Smooth muscle cell (in vitro differentiated cells): ENCODE measurements around the gene APH1B. TPM values are rescaled to one million over a fixed set of nuclear protein-coding genes. Genes with fewer than 3 reads are reported as not detected.

Experiments used
- DNase-seq: peaks from one replicate; lab custom pipeline; 2025; ENCODE audit not compliant: unreplicated experiment; lab: John Stamatoyannopoulos, UW
- H2AFZ ChIP-seq: fragments of 200-600 bp; sonication (generic); 2 replicates; pipeline ENCODE4 v1.6.0; 2016; ENCODE audit warnings: antibody characterized with exemption, low read depth, mild to moderate bottlenecking
- H3F3A ChIP-seq: fragments of 200-600 bp; sonication (generic); 2 replicates; pipeline ENCODE4 v1.6.0; 2017; ENCODE audit warnings: antibody characterized with exemption, low read depth
- H3K27ac ChIP-seq: fragments of 200-600 bp; sonication (generic); 2 replicates; pipeline ENCODE4 v1.5.1; 2016; ENCODE audit warnings: low read depth, mild to moderate bottlenecking
- H3K27me3 ChIP-seq: fragments of 200-600 bp; sonication (generic); 2 replicates; pipeline ENCODE4 v1.6.1; 2016; ENCODE audit warnings: low read depth, mild to moderate bottlenecking
- H3K36me3 ChIP-seq: fragments of 200-600 bp; sonication (generic); 2 replicates; pipeline ENCODE4 v1.5.1; 2016; ENCODE audit warnings: low read depth
- H3K4me1 ChIP-seq: fragments of 200-600 bp; sonication (generic); 2 replicates; pipeline ENCODE4 v1.5.1; 2016; ENCODE audit warnings: low read depth
- H3K4me2 ChIP-seq: fragments of 200-600 bp; sonication (generic); 2 replicates; pipeline ENCODE4 v1.6.0; 2016; ENCODE audit warnings: mild to moderate bottlenecking
- H3K4me3 ChIP-seq: fragments of 200-600 bp; sonication (generic); 2 replicates; pipeline ENCODE4 v1.5.1; 2016; ENCODE audit warnings: mild to moderate bottlenecking
- H3K79me2 ChIP-seq: fragments of 200-600 bp; sonication (generic); 2 replicates; pipeline ENCODE4 v1.6.0; 2016; ENCODE audit warnings: low read depth, mild to moderate bottlenecking
- H3K9ac ChIP-seq: fragments of 200-600 bp; sonication (generic); 2 replicates; pipeline ENCODE4 v1.6.0; 2016; ENCODE audit warnings: low read depth
- H3K9me3 ChIP-seq: fragments of 200-600 bp; sonication (generic); replicated peaks from 2 replicates; pipeline ENCODE4 v1.5.1; 2016; ENCODE audit warnings: low read depth
- H4K20me1 ChIP-seq: fragments of 200-600 bp; sonication (generic); 2 replicates; pipeline ENCODE4 v1.6.0; 2016; ENCODE audit warnings: low read depth
- WGBS: methylation state at CpG from one replicate; pipeline ENCODE4 v1.1.7; 2016; ENCODE audit warnings: low lambda C conversion rate; 5-methylcytosine and 5-hydroxymethylcytosine counted together
- polyA plus RNA-seq: library from polyadenylated mRNA; unstranded; fragments of >200 nt; fragmentation: Nextera tagmentation; extraction: Ambion mirVana; gene quantifications from 2 replicates; pipeline ENCODE4 v1.2.1, GENCODE V29; 2016
- total RNA-seq: library from RNA; depleted of rRNA; stranded (reverse); fragments of >200 nt; gene quantifications from 2 replicates; pipeline ENCODE4 v1.2.3, GENCODE V29; 2014
- TF ChIP-seq, protein P1 (sequence below): fragments of 200-600 bp; sonication (generic); IDR thresholded peaks from 2 replicates; pipeline ENCODE4 v1.5.1; 2017; ENCODE audit warnings: borderline replicate concordance, mild to moderate bottlenecking, antibody characterized with exemption; ENCODE audit not compliant: insufficient read depth, poor library complexity, severe bottlenecking

APH1B gene
- total and polyA plus RNA-seq, 2 experiments from 2014 or later: 14.3 to 15.5 TPM

- Histone ChIP-seq H3F3A (peaks cover 8% of the 10 kb centered on the region), H3K36me3 (no peaks in the 10 kb centered on the region), H4K20me1 (no peaks in the 10 kb centered on the region), H3K9me3 (no peaks in the 10 kb centered on the region), H3K27me3 (no peaks in the 10 kb centered on the region), H3K9ac (no peak overlapping the region), H3K4me1 (peaks cover 9% of the 10 kb centered on the region), H3K4me3 (no peak overlapping the region), H2AFZ (no peak overlapping the region), H3K4me2 (no peak overlapping the region), H3K79me2 (no peaks in the 10 kb centered on the region), H3K27ac (no peak overlapping the region)
- TF ChIP-seq, protein P1, sequence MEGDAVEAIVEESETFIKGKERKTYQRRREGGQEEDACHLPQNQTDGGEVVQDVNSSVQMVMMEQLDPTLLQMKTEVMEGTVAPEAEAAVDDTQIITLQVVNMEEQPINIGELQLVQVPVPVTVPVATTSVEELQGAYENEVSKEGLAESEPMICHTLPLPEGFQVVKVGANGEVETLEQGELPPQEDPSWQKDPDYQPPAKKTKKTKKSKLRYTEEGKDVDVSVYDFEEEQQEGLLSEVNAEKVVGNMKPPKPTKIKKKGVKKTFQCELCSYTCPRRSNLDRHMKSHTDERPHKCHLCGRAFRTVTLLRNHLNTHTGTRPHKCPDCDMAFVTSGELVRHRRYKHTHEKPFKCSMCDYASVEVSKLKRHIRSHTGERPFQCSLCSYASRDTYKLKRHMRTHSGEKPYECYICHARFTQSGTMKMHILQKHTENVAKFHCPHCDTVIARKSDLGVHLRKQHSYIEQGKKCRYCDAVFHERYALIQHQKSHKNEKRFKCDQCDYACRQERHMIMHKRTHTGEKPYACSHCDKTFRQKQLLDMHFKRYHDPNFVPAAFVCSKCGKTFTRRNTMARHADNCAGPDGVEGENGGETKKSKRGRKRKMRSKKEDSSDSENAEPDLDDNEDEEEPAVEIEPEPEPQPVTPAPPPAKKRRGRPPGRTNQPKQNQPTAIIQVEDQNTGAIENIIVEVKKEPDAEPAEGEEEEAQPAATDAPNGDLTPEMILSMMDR: no peak
- 93% methylated on average over 3 of the region's 3 CpGs for WGBS
- DNase-seq: no peak
Measured at GRCh38 chr15:63294359-63294758, 17.0 kb downstream of the APH1B start.

GRCh38 chr15:63295341-63295740 lies 17.9 kb downstream of the APH1B start:
- H3K27me3 ChIP-seq: no peaks in the 10 kb centered on the region
- no peak overlapping the region for H3K9ac ChIP-seq
- no peak overlapping the region for H2AFZ ChIP-seq
- H3K79me2 ChIP-seq: no peaks in the 10 kb centered on the region
- H3K4me1 ChIP-seq: peaks cover 9% of the 10 kb centered on the region
- H3K9me3 ChIP-seq: no peaks in the 10 kb centered on the region
- no peak overlapping the region for H3K4me3 ChIP-seq
- DNase-seq: no peak
- H4K20me1 ChIP-seq: no peaks in the 10 kb centered on the region
- H3K4me2 ChIP-seq: no peak overlapping the region
- H3F3A ChIP-seq: peaks cover 6% of the 10 kb centered on the region
- H3K36me3 ChIP-seq: no peaks in the 10 kb centered on the region
- TF ChIP-seq, protein P1: no peak
- no peak overlapping the region for H3K27ac ChIP-seq

DNA sequence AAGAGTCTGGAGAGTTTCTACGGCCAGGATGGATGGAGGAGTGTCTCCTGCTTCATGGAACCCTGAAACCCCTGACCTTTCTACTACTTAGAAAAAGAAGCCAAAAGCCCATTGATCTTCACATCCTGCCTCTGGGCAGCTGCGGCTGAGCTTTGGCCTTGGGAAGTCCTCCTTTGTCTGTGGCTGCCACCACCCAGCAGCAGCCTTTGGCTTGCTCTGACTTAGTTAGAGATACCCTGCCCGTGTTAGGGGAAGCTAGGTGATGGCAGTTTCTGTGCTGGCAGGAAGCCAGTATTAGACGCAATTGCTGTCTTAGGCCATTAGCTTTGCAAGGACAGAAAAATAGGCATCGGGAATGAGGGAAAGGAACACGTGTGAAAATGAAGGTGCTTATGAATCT lies 18.8 kb downstream of the APH1B start:
- no peaks in the 10 kb centered on the region for H4K20me1 ChIP-seq
- no peak for DNase-seq
- H3K4me2 ChIP-seq: no peak overlapping the region
- 91% methylated on average over 6 of the region's 6 CpGs for WGBS
- no peaks in the 10 kb centered on the region for H3K9me3 ChIP-seq
- no peaks in the 10 kb centered on the region for H3F3A ChIP-seq
- H3K27ac ChIP-seq: no peak overlapping the region
- H3K36me3 ChIP-seq: no peaks in the 10 kb centered on the region
- peaks cover 7% of the 10 kb centered on the region for H3K4me1 ChIP-seq
- no peak overlapping the region for H2AFZ ChIP-seq
- H3K4me3 ChIP-seq: no peak overlapping the region
- H3K79me2 ChIP-seq: no peaks in the 10 kb centered on the region
- no peak overlapping the region for H3K9ac ChIP-seq
- H3K27me3 ChIP-seq: no peaks in the 10 kb centered on the region
- TF ChIP-seq, protein P1: no peak

DNA sequence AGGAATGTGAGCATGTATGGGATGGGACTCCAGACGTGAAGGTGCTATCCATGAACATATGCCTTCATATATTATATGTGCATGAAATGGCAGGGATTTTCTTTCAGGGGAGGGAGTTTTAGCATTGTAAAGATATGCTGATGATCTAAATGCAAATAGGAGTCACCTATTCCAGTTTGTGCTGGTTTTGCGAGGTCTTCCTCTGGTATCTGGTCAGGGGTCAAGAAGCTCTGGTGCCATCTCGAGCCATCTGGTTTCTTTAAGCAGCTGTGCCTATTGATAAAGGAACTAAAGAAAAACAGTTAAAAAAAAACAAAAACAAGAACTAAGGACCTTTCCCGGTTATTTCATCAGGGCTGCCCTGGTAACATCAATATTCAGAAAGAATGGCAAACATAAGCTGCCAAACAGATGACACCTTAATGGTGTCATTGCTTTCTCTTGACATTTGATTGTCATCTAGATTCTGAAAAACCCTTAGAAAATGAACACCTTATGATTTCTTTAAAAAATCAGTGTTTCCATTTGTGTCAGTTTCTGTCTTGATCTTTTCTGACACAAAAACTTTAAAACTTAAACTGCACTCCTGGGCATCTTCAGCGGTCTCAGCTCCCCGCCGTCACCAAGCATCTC lies 22.7 kb downstream of the APH1B start:
- H3K9me3 ChIP-seq: no peaks in the 10 kb centered on the region
- 81% methylated on average over 7 of the region's 7 CpGs for WGBS
- H3K9ac ChIP-seq: no peak overlapping the region

More for the DNA sequence above, 22.7 kb downstream of the APH1B start:
- no peaks in the 10 kb centered on the region for H3K79me2 ChIP-seq
- H3K4me2 ChIP-seq: no peak overlapping the region
- DNase-seq: no peak
- no peaks in the 10 kb centered on the region for H3F3A ChIP-seq
- H3K36me3 ChIP-seq: no peaks in the 10 kb centered on the region
- no peak overlapping the region for H3K4me3 ChIP-seq
- H2AFZ ChIP-seq: no peak overlapping the region
- no peaks in the 10 kb centered on the region for H3K4me1 ChIP-seq
- TF ChIP-seq, protein P1: no peak
- no peaks in the 10 kb centered on the region for H3K27me3 ChIP-seq
- no peak overlapping the region for H3K27ac ChIP-seq
- no peaks in the 10 kb centered on the region for H4K20me1 ChIP-seq
